ENCODE measurements around the gene ATAD5. TPM values are rescaled to one million over a fixed set of nuclear protein-coding genes. Genes with fewer than 3 reads are reported as not detected.

The ATAD5 gene
- total and polyA plus RNA-seq, 4 donors = 0.44 to 4.8 (median 1.4) TPM

- peak overlapping the region; percentile 62 to 73 for H3K9ac ChIP-seq (ENCODE audit: insufficient read depth in 1 of 2, low read length in 2 of 2)
- no peaks in the 10 kb centered on the region for H3K27me3 ChIP-seq (ENCODE audit: control insufficient read depth in 3 of 3, insufficient read depth in 3 of 3, low read length in 2 of 3)
- DNase-seq (no peak), ATAC-seq (ENCODE audit: insufficient read depth, low FRiP score) (no peak)
- no peak for TF ChIP-seq CTCF (IDR thresholded peaks at IDR 0.05; ENCODE audit: control extremely low read depth, extremely low read depth)
- H3K9me3 ChIP-seq (ENCODE audit: control insufficient read depth in 4 of 4, insufficient read depth in 3 of 4, low read length in 3 of 4) = no peaks in the 10 kb centered on the region
- H3K4me3 ChIP-seq = no peak overlapping the region
- no peak overlapping the region for H3K27ac ChIP-seq (ENCODE audit: low read depth in 1 of 2, low read length in 1 of 2)
- H3K4me1 ChIP-seq (ENCODE audit: control insufficient read depth in 5 of 5, insufficient read depth in 5 of 5, low read length in 5 of 5) = peaks cover 0 to 9% (median 4%) of the 10 kb centered on the region in 5 donors
- peaks cover 0 to 2% (median 0%) of the 10 kb centered on the region in 4 donors for H3K36me3 ChIP-seq (ENCODE audit: control insufficient read depth in 4 of 4, insufficient read depth in 4 of 4, low read length in 4 of 4)
- 16 to 36% methylated on average over 7 of the region's 7 CpGs for WGBS, 2 donors
Measured at GRCh38 chr17:30823421-30823820, 8.3 kb upstream of the ATAD5 start.

DNA sequence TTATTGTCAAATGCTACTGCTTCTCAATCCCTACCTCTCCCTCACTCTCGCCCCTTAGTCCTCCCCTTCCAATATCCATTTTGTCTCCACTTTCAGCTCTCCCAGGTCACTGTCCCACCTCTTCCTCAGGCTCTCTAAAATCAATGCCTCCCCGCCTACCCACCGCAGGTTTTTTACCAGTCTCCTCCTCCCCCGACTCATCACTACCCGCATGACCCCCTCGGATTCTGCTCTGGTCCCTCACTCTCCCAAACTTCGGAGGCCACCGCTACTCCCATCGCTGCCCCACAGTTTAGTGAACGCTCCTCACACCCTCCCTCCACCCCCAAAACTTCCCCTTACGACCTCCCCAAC is 7.8 kb upstream of the ATAD5 start:
- Histone ChIP-seq H3K4me1 (ENCODE audit: control insufficient read depth in 5 of 5, insufficient read depth in 5 of 5, low read length in 5 of 5) (peaks cover 0 to 9% (median 4%) of the 10 kb centered on the region in 5 donors), H3K9ac (ENCODE audit: insufficient read depth in 1 of 2, low read length in 2 of 2) (peak overlapping the region; percentile 73 to 79), H3K36me3 (ENCODE audit: control insufficient read depth in 4 of 4, insufficient read depth in 4 of 4, low read length in 4 of 4) (peaks cover 0 to 2% (median 0%) of the 10 kb centered on the region in 4 donors), H3K27me3 (ENCODE audit: control insufficient read depth in 3 of 3, insufficient read depth in 3 of 3, low read length in 2 of 3) (no peaks in the 10 kb centered on the region), H3K9me3 (ENCODE audit: control insufficient read depth in 4 of 4, insufficient read depth in 3 of 4, low read length in 3 of 4) (no peaks in the 10 kb centered on the region), H3K27ac (ENCODE audit: low read depth in 1 of 2, low read length in 1 of 2) (peak overlapping the region in 1 of 2 donors; percentile 96), H3K4me3 (peak overlapping the region; percentile 99)
- 0 to 1% methylated on average over 11 of the region's 11 CpGs for WGBS, 2 donors
- peak in 1 of 3 donors; percentile 19 for DNase-seq
- no peak for TF ChIP-seq CTCF (IDR thresholded peaks at IDR 0.05; ENCODE audit: control extremely low read depth, extremely low read depth)
- ATAC-seq (ENCODE audit: insufficient read depth, low FRiP score) = peak; percentile 10

DNA sequence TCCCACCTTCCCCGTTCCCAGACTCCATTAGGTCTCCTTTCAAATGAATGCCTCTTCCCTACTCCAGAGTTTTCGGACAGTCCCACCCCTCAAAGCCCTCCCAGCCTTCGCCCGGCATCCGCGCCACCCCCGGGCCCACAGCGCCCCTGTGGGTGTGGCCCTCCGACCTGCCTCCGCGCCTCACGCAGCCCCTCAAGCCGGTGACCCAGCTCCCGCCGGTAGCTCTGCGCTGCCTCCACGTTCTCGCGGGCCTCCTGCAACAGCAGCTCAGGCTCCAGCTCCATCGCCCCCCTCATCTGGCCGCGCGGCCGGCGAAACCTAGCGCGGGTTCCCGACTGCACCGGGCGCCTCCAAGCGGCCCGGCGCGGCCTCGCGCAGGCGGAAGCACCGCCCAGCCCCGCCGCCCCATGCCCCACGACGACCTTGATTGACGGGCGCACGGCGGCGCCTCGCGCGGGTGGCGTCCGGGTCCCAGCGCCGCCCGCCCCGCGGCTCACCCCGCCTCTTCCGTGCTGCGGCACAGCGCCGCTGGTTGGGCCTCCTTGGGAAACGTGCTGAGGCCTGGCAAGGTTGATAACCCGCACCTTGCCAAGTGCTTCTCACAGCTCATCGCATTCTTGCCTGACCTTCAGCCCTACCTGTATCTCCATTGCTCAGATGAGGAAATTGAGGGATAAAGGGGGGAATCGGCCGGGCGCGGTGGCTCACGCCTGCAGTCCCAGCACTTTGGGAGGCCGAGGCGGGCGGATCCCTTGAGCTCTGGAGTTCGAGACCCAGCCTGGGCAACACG is 7.2 kb upstream of the ATAD5 start, which contains the start of gene CRLF3:
Gene CRLF3, minus strand, starts transcription at position 337 of the 790 bp plus-strand sequence. Its CDS starts 41 bp downstream, at position 296.
- Histone ChIP-seq H3K4me1 (ENCODE audit: control insufficient read depth in 5 of 5, insufficient read depth in 5 of 5, low read length in 5 of 5) (peaks cover 0 to 9% (median 4%) of the 10 kb centered on the region in 5 donors), H3K36me3 (ENCODE audit: control insufficient read depth in 4 of 4, insufficient read depth in 4 of 4, low read length in 4 of 4) (no peaks in the 10 kb centered on the region), H3K9ac (ENCODE audit: insufficient read depth in 1 of 2, low read length in 2 of 2) (peak within 1 kb of the TSS; percentile 73 to 79), H3K4me3 (peak within 1 kb of the TSS; percentile 99), H3K27ac (ENCODE audit: low read depth in 1 of 2, low read length in 1 of 2) (peak within 1 kb of the TSS; percentile 63 to 96), H3K9me3 (ENCODE audit: control insufficient read depth in 4 of 4, insufficient read depth in 3 of 4, low read length in 3 of 4) (no peaks in the 10 kb centered on the region), H3K27me3 (ENCODE audit: control insufficient read depth in 3 of 3, insufficient read depth in 3 of 3, low read length in 2 of 3) (no peaks in the 10 kb centered on the region)
- ATAC-seq (ENCODE audit: insufficient read depth, low FRiP score) (peak; percentile 99), DNase-seq (peak; percentile 92 to 96 (median 93))
- 5% methylated on average over 69 to 75 of the region's 75 CpGs for WGBS, 2 donors
- TF ChIP-seq CTCF (IDR thresholded peaks at IDR 0.05; ENCODE audit: control extremely low read depth, extremely low read depth) = peak; percentile 15

All from lung (tissue), 12 donors.